Gastroesophageal sphincter (tissue), 3 donors: ENCODE measurements around the gene DSN1.

ENCODE experiments used
- CTCF ChIP-seq, 4 experiments: fragments of 200-600 bp in 2 of 4; fragments of 450-650 bp in 2 of 4; sonication (generic) in 1 of 4; IDR thresholded peaks; one replicate each; pipeline ENCODE4 v1.5.1; 2017 to 2019; ENCODE audit warnings: antibody characterized with exemption in 4 of 4, mild to moderate bottlenecking in 2 of 4, moderate library complexity in 2 of 4
- EP300 ChIP-seq: sonication (generic); formaldehyde crosslinking; IDR thresholded peaks from one replicate; pipeline ENCODE4 v1.6.1; 2017; ENCODE audit warnings: antibody characterized with exemption, mild to moderate bottlenecking
- POLR2A ChIP-seq, 2 donors: fragments of 450-650 bp; IDR thresholded peaks; one replicate each; pipeline ENCODE4 v1.6.1; 2017; ENCODE audit warnings: antibody characterized with exemption in 2 of 2, mild to moderate bottlenecking in 2 of 2, moderate library complexity in 1 of 2
- POLR2AphosphoS5 ChIP-seq: sonication (generic); formaldehyde crosslinking; IDR thresholded peaks from one replicate; pipeline ENCODE4 v1.6.1; 2017; ENCODE audit warnings: antibody characterized with exemption

- no peak for TF ChIP-seq POLR2AphosphoS5
- TF ChIP-seq POLR2A (IDR thresholded peaks at IDR 0.05) = no peak
- TF ChIP-seq CTCF (IDR thresholded peaks at IDR 0.05) = peak in 2 of 4 experiments; percentile 14 to 30
- no peak for TF ChIP-seq EP300
Observed at GRCh38 chr20:36717657-36718056, 55.9 kb downstream of the DSN1 start.
